WTC11 (cell line): ENCODE measurements around the gene PHC2. TPM values are rescaled to one million over a fixed set of nuclear protein-coding genes. Genes with fewer than 3 reads are reported as not detected.

Source experiments
- ATAC-seq: fragments of 200-7000 bp; cut with Tn5 transposase; 2 replicates; pipeline ENCODE4 v1.10.0; 2021; ENCODE audit warnings: mild to moderate bottlenecking, moderate library complexity
- CTCF ChIA-PET: fragments of 300-600 bp; sonication (Branson Sonifier 250); formaldehyde crosslinking; loops from one replicate; lab custom pipeline; 2021; ENCODE audit warnings: antibody characterized with exemption; lab: Charles Lee
- POLR2A ChIA-PET: fragments of 350-600 bp; sonication (Branson Sonifier 250); formaldehyde crosslinking; loops from one replicate; lab custom pipeline; 2021; ENCODE audit warnings: antibody characterized with exemption; lab: Charles Lee
- DNase-seq: peaks from one replicate; pipeline ENCODE4 v3.0.0; 2021; ENCODE audit warnings: low spot score
- H3K27ac Mint-ChIP-seq: 2 replicates; pipeline ENCODE4 v1.8.0; 2021; ENCODE audit warnings: mixed read lengths
- H3K27me3 Mint-ChIP-seq: 2 replicates; pipeline ENCODE4 v1.8.0; 2021; ENCODE audit warnings: low read depth, mild to moderate bottlenecking, moderate library complexity, mixed read lengths
- H3K36me3 Mint-ChIP-seq: 2 replicates; pipeline ENCODE4 v1.8.0; 2021; ENCODE audit warnings: mixed read lengths
- H3K4me1 Mint-ChIP-seq: 2 replicates; pipeline ENCODE4 v1.8.0; 2022; ENCODE audit warnings: mixed read lengths
- H3K4me3 Mint-ChIP-seq: 2 replicates; pipeline ENCODE4 v1.8.0; 2021; ENCODE audit warnings: mild to moderate bottlenecking, moderate library complexity, mixed read lengths
- H3K9me3 Mint-ChIP-seq: 2 replicates; pipeline ENCODE4 v1.8.0; 2021; ENCODE audit warnings: mixed read lengths
- ATF3 ChIP-seq: sonication (generic); formaldehyde crosslinking; conservative IDR thresholded peaks from 2 replicates; pipeline ENCODE4 v1.8.1; 2022; ENCODE audit warnings: mild to moderate bottlenecking, missing genetic modification reagents
- E2F1 ChIP-seq: sonication (generic); formaldehyde crosslinking; IDR thresholded peaks from 2 replicates; pipeline ENCODE4 v1.8.0; 2022; ENCODE audit warnings: mild to moderate bottlenecking, missing genetic modification reagents
- E2F5 ChIP-seq: sonication (generic); formaldehyde crosslinking; IDR thresholded peaks from 2 replicates; pipeline ENCODE4 v1.8.1; 2022; ENCODE audit warnings: mild to moderate bottlenecking, moderate library complexity, missing genetic modification reagents
- EMX1 ChIP-seq: fragments of 250-450 bp; sonication (Bioruptor Pico); IDR thresholded peaks from 2 replicates; pipeline ENCODE4 v1.8.0; 2021; ENCODE audit warnings: mild to moderate bottlenecking
- JAZF1 ChIP-seq: fragments of 250-450 bp; sonication (Bioruptor Pico); IDR thresholded peaks from 2 replicates; pipeline ENCODE4 v1.9.0; 2021; ENCODE audit warnings: moderate library complexity, mild to moderate bottlenecking, inconsistent platforms
- KAT7 ChIP-seq: sonication (generic); formaldehyde crosslinking; IDR thresholded peaks from 2 replicates; pipeline ENCODE4 v1.8.1; 2023; ENCODE audit warnings: missing genetic modification reagents, mild to moderate bottlenecking, borderline replicate concordance
- MXD4 ChIP-seq: fragments of 250-450 bp; sonication (Bioruptor Pico); IDR thresholded peaks from 2 replicates; pipeline ENCODE4 v1.8.0; 2021; ENCODE audit warnings: mild to moderate bottlenecking, moderate library complexity, borderline replicate concordance
- NFE2L1 ChIP-seq: sonication (generic); formaldehyde crosslinking; IDR thresholded peaks from 2 replicates; pipeline ENCODE4 v1.8.1; 2023; ENCODE audit warnings: missing genetic modification reagents
- NR3C1 ChIP-seq: sonication (generic); formaldehyde crosslinking; conservative IDR thresholded peaks from 2 replicates; pipeline ENCODE4 v1.8.1; 2023; ENCODE audit warnings: low read depth, mild to moderate bottlenecking, missing genetic modification reagents
- SP1 ChIP-seq: sonication (generic); formaldehyde crosslinking; conservative IDR thresholded peaks from 2 replicates; pipeline ENCODE4 v1.8.1; 2022; ENCODE audit warnings: missing genetic modification reagents
- ZBTB21 ChIP-seq: sonication (generic); formaldehyde crosslinking; IDR thresholded peaks from 2 replicates; pipeline ENCODE4 v1.8.1; 2023; ENCODE audit warnings: mild to moderate bottlenecking, missing genetic modification reagents, borderline replicate concordance
- ZNF232 ChIP-seq: sonication (generic); formaldehyde crosslinking; IDR thresholded peaks from 2 replicates; pipeline ENCODE4 v1.8.0; 2022; ENCODE audit warnings: mild to moderate bottlenecking, missing genetic modification reagents
- ZNF263 ChIP-seq: sonication (generic); formaldehyde crosslinking; IDR thresholded peaks from 2 replicates; pipeline ENCODE4 v1.8.1; 2022; ENCODE audit warnings: low read depth, mild to moderate bottlenecking, moderate library complexity, missing genetic modification reagents
- ZNF671 ChIP-seq: fragments of 250-450 bp; sonication (Bioruptor Pico); IDR thresholded peaks from 2 replicates; pipeline ENCODE4 v1.8.0; 2021; ENCODE audit warnings: mild to moderate bottlenecking
- total RNA-seq: library from RNA; stranded (reverse); gene quantifications from 3 replicates; pipeline ENCODE4 v1.2.3, GENCODE V29; 2021
- TF ChIP-seq, protein P1 (sequence below): fragments of 250-450 bp; sonication (Bioruptor Pico); IDR thresholded peaks from 2 replicates; pipeline ENCODE4 v1.9.0; 2021; ENCODE audit warnings: mild to moderate bottlenecking
- TF ChIP-seq, protein P2 (sequence below): fragments of 250-450 bp; sonication (Bioruptor Pico); IDR thresholded peaks from 2 replicates; pipeline ENCODE4 v1.9.0; 2021; ENCODE audit warnings: mild to moderate bottlenecking
- TF ChIP-seq, protein P3 (sequence below): fragments of 250-450 bp; sonication (Bioruptor Pico); IDR thresholded peaks from 2 replicates; pipeline ENCODE4 v1.9.0; 2021; ENCODE audit warnings: mild to moderate bottlenecking, borderline replicate concordance

PHC2 gene
- total RNA-seq, 1 experiment from 2014 or later = 7.0 TPM

DNA sequence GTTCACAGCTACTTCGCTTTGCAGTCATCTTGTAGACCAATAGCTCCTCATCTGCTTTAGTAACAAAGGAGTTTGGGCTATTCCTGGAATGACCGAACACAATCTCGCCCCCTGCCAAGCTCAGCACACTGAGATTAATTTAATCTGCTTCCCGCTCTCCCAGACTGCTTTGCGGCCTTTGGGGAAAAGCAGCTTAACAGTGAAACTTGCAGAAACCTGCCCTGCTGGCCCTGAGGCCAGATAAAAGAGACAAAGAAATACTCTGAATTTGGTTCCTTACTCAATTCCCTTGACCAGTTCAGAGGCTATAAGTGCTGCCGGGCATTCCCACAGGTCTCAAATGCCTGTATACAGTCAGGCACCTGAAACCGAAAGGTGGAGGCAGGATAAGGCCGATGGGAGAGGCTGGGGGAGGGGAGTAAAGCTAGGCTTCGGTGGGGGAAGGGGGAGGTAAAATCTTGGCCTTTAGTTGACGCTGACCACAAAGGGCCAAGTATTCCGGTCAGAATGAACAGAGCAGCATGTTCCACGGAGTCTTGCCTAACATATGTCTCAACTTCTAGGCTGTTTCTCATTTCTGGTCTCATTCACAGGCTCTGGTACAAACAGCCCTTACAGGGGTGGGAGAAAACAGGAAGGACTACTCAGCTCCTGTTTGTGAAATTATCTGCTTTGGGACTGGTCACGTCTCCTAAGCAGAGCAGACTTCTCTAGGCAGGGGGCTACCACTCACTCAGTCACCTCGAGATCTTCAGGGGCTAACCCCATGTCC lies 92.3 kb downstream of the PHC2 start (continued):
- TF ChIP-seq, protein P1, sequence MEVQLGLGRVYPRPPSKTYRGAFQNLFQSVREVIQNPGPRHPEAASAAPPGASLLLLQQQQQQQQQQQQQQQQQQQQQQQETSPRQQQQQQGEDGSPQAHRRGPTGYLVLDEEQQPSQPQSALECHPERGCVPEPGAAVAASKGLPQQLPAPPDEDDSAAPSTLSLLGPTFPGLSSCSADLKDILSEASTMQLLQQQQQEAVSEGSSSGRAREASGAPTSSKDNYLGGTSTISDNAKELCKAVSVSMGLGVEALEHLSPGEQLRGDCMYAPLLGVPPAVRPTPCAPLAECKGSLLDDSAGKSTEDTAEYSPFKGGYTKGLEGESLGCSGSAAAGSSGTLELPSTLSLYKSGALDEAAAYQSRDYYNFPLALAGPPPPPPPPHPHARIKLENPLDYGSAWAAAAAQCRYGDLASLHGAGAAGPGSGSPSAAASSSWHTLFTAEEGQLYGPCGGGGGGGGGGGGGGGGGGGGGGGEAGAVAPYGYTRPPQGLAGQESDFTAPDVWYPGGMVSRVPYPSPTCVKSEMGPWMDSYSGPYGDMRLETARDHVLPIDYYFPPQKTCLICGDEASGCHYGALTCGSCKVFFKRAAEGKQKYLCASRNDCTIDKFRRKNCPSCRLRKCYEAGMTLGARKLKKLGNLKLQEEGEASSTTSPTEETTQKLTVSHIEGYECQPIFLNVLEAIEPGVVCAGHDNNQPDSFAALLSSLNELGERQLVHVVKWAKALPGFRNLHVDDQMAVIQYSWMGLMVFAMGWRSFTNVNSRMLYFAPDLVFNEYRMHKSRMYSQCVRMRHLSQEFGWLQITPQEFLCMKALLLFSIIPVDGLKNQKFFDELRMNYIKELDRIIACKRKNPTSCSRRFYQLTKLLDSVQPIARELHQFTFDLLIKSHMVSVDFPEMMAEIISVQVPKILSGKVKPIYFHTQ = no peak
- TF ChIP-seq, protein P2, sequence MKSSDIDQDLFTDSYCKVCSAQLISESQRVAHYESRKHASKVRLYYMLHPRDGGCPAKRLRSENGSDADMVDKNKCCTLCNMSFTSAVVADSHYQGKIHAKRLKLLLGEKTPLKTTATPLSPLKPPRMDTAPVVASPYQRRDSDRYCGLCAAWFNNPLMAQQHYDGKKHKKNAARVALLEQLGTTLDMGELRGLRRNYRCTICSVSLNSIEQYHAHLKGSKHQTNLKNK (CRISPR knock-in tag) = no peak
- TF ChIP-seq MXD4 (CRISPR knock-in tag) (no peak), ZNF263 (CRISPR knock-in tag) (no peak), ZNF671 (no peak), E2F5 (CRISPR knock-in tag) (no peak)
- TF ChIP-seq, all 79 proteins: peak for 0

- no peak overlapping the region for H3K27ac Mint-ChIP-seq
- ATAC-seq = no peak
- CTCF ChIA-PET = interaction anchor here (0.9 to 4.1 kb wide), 14 partner anchors 8 to 211 kb away, joined by 3 to 37 read pairs (median 4); no protein-coding TSS in a partner anchor
Measured at GRCh38 chr1:33338048-33338439, 92.9 kb downstream of the PHC2 start.

GRCh38 chr1:33337441-33337840 lies 93.5 kb downstream of the PHC2 start:
- ChIA-PET CTCF (interaction anchor here (0.9 to 4.1 kb wide), 2 partner anchors 41 to 197 kb away, joined by 3 to 37 read pairs; no protein-coding TSS in a partner anchor), POLR2A (no interaction called here)
- Mint-ChIP-seq H3K36me3 (no peaks in the 10 kb centered on the region), H3K27me3 (peaks cover 44% of the 10 kb centered on the region), H3K27ac (no peak overlapping the region), H3K9me3 (no peaks in the 10 kb centered on the region), H3K4me3 (no peak overlapping the region), H3K4me1 (peaks cover 52% of the 10 kb centered on the region)
- DNase-seq = no peak
- ATAC-seq = no peak
- TF ChIP-seq, protein P1 = no peak
- TF ChIP-seq KAT7 (CRISPR knock-in tag) = no peak
- no peak for TF ChIP-seq NR3C1 (CRISPR knock-in tag)
- TF ChIP-seq, protein P3, sequence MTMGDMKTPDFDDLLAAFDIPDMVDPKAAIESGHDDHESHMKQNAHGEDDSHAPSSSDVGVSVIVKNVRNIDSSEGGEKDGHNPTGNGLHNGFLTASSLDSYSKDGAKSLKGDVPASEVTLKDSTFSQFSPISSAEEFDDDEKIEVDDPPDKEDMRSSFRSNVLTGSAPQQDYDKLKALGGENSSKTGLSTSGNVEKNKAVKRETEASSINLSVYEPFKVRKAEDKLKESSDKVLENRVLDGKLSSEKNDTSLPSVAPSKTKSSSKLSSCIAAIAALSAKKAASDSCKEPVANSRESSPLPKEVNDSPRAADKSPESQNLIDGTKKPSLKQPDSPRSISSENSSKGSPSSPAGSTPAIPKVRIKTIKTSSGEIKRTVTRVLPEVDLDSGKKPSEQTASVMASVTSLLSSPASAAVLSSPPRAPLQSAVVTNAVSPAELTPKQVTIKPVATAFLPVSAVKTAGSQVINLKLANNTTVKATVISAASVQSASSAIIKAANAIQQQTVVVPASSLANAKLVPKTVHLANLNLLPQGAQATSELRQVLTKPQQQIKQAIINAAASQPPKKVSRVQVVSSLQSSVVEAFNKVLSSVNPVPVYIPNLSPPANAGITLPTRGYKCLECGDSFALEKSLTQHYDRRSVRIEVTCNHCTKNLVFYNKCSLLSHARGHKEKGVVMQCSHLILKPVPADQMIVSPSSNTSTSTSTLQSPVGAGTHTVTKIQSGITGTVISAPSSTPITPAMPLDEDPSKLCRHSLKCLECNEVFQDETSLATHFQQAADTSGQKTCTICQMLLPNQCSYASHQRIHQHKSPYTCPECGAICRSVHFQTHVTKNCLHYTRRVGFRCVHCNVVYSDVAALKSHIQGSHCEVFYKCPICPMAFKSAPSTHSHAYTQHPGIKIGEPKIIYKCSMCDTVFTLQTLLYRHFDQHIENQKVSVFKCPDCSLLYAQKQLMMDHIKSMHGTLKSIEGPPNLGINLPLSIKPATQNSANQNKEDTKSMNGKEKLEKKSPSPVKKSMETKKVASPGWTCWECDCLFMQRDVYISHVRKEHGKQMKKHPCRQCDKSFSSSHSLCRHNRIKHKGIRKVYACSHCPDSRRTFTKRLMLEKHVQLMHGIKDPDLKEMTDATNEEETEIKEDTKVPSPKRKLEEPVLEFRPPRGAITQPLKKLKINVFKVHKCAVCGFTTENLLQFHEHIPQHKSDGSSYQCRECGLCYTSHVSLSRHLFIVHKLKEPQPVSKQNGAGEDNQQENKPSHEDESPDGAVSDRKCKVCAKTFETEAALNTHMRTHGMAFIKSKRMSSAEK (CRISPR knock-in tag) = no peak
- TF ChIP-seq EMX1 (CRISPR knock-in tag) = no peak
- TF ChIP-seq ZNF232 = no peak
- TF ChIP-seq E2F1 = no peak
- no peak for TF ChIP-seq ZBTB21

More at GRCh38 chr1:33338048-33338439, 92.9 kb downstream of the PHC2 start:
- TF ChIP-seq SP1 = no peak
- TF ChIP-seq ATF3 (CRISPR knock-in tag) = no peak
- no peak for TF ChIP-seq EMX1 (CRISPR knock-in tag)
- no peak for TF ChIP-seq JAZF1 (CRISPR knock-in tag)
- TF ChIP-seq NFE2L1 = no peak
- TF ChIP-seq, protein P2 (CRISPR knock-in tag) = no peak
- Mint-ChIP-seq H3K36me3 (no peaks in the 10 kb centered on the region), H3K4me1 (peaks cover 58% of the 10 kb centered on the region), H3K4me3 (no peak overlapping the region), H3K9me3 (no peaks in the 10 kb centered on the region), H3K27me3 (peaks cover 50% of the 10 kb centered on the region)
- POLR2A ChIA-PET = no interaction called here
- no peak for DNase-seq
